ENCODE data around the gene OR6C1. TPM values are rescaled to one million over a fixed set of nuclear protein-coding genes. Genes with fewer than 3 reads are reported as not detected.
"Not testable (repeated sequence)": the region's sequence is repeated elsewhere in the genome, so short reads cannot be mapped to it uniquely, and the experiment has no call there.

OR6C1 gene
- polyA plus RNA-seq: not detected

DNA sequence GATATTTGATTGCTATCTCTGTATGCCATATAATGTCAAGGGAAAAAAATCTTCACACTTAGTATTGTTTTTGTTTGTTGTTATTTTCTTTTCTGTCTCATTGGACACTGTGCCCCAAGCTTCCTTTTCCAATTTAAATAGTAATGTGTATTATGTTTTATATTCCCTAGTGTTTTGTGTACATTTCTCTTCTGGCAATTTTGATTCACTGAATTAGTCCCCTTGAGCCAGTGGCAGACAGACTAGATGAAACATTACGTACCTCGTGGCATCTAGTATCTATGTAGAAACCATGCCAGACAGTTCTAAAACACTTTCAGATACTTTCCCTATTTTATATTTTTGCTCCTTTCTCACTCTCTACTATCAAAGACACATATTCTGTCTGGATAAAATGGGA, at the start of gene OR6C1:
Gene OR6C1, plus strand, starts transcription at position 301 of the 400 bp plus-strand sequence. CDS start 6,257 bp downstream, outside the sequence.
- no peak within 1 kb of the TSS for H3K27ac ChIP-seq (ENCODE audit: low read depth in 2 of 2, low read length in 1 of 2)
- H3K36me3 ChIP-seq (ENCODE audit: control insufficient read depth in 2 of 2, insufficient read depth in 2 of 2, low read length in 1 of 2): no peaks in the 10 kb centered on the region
- no peak within 1 kb of the TSS for H3K4me3 ChIP-seq (ENCODE audit: low read depth in 1 of 2, low read length in 2 of 2)
- H3K9me3 ChIP-seq (ENCODE audit: control insufficient read depth in 2 of 2, insufficient read depth in 1 of 2, low read depth in 1 of 2, low read length in 1 of 2): no peaks in the 10 kb centered on the region
- no peaks in the 10 kb centered on the region for H3K4me1 ChIP-seq (ENCODE audit: control insufficient read depth in 2 of 2, insufficient read depth in 2 of 2, low read length in 1 of 2)
- no peaks in the 10 kb centered on the region for H3K27me3 ChIP-seq (ENCODE audit: control insufficient read depth in 1 of 2, insufficient read depth in 2 of 2, low read length in 2 of 2)
- 72 to 88% methylated on average over 2 of the region's 2 CpGs for WGBS, 2 donors

- Histone ChIP-seq H3K4me3 (ENCODE audit: low read depth in 1 of 2, low read length in 2 of 2) (no peak overlapping the region), H3K27me3 (ENCODE audit: control insufficient read depth in 1 of 2, insufficient read depth in 2 of 2, low read length in 2 of 2) (no peaks in the 10 kb centered on the region), H3K4me1 (ENCODE audit: control insufficient read depth in 2 of 2, insufficient read depth in 2 of 2, low read length in 1 of 2) (no peaks in the 10 kb centered on the region), H3K36me3 (ENCODE audit: control insufficient read depth in 2 of 2, insufficient read depth in 2 of 2, low read length in 1 of 2) (no peaks in the 10 kb centered on the region), H3K27ac (ENCODE audit: low read depth in 2 of 2, low read length in 1 of 2) (no peak overlapping the region), H3K9me3 (ENCODE audit: control insufficient read depth in 2 of 2, insufficient read depth in 1 of 2, low read depth in 1 of 2, low read length in 1 of 2) (no peaks in the 10 kb centered on the region)
- WGBS, 2 donors: 38 to 48% methylated on average over 2 of the region's 2 CpGs
These were observed 33.2 kb upstream of the OR6C1 start for GRCh38 chr12:55280991-55281390.

- H3K36me3 ChIP-seq (ENCODE audit: control insufficient read depth in 2 of 2, insufficient read depth in 2 of 2, low read length in 1 of 2): no peaks in the 10 kb centered on the region
- no peaks in the 10 kb centered on the region for H3K9me3 ChIP-seq (ENCODE audit: control insufficient read depth in 2 of 2, insufficient read depth in 1 of 2, low read depth in 1 of 2, low read length in 1 of 2)
- H3K4me1 ChIP-seq (ENCODE audit: control insufficient read depth in 2 of 2, insufficient read depth in 2 of 2, low read length in 1 of 2): no peaks in the 10 kb centered on the region
- WGBS, 2 donors: 46 to 47% methylated on average over 2 of the region's 2 CpGs
- no peak overlapping the region for H3K4me3 ChIP-seq (ENCODE audit: low read depth in 1 of 2, low read length in 2 of 2)
- H3K27me3 ChIP-seq (ENCODE audit: control insufficient read depth in 1 of 2, insufficient read depth in 2 of 2, low read length in 2 of 2): no peaks in the 10 kb centered on the region
- no peak overlapping the region for H3K27ac ChIP-seq (ENCODE audit: low read depth in 2 of 2, low read length in 1 of 2)
These were observed 24.1 kb upstream of the OR6C1 start for GRCh38 chr12:55289999-55290398.

DNA sequence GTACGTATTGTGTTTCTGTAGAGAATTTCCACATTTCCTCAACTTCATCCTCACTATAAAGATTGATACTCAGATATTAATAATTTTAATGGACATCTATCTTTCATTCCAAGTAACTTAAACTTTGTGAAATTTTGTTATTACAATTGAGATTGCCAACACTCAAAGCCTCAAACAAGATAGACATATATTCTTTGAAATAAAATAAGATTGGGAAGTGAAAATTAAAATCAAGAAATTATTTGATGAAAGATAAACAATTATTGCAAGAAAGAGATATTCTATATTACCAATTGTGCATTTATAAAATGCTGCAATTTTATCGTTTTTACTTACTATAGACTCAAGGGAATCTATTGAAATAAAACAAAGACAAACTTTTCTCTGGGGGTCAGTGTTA, 17.7 kb upstream of the OR6C1 start, which contains the start of gene OR6C6:
Gene OR6C6, minus strand, starts transcription at position 101 of the 400 bp plus-strand sequence. CDS start 1,337 bp downstream, outside the sequence.
- Histone ChIP-seq H3K36me3 (ENCODE audit: control insufficient read depth in 2 of 2, insufficient read depth in 2 of 2, low read length in 1 of 2) (no peaks in the 10 kb centered on the region), H3K27ac (ENCODE audit: low read depth in 2 of 2, low read length in 1 of 2) (no peak within 1 kb of the TSS), H3K9me3 (ENCODE audit: control insufficient read depth in 2 of 2, insufficient read depth in 1 of 2, low read depth in 1 of 2, low read length in 1 of 2) (no peaks in the 10 kb centered on the region), H3K4me3 (ENCODE audit: low read depth in 1 of 2, low read length in 2 of 2) (no peak within 1 kb of the TSS), H3K4me1 (ENCODE audit: control insufficient read depth in 2 of 2, insufficient read depth in 2 of 2, low read length in 1 of 2) (no peaks in the 10 kb centered on the region), H3K27me3 (ENCODE audit: control insufficient read depth in 1 of 2, insufficient read depth in 2 of 2, low read length in 2 of 2) (no peaks in the 10 kb centered on the region)
- WGBS, 2 donors: 77 to 79% methylated on average over 2 of the region's 2 CpGs

GRCh38 chr12:55320201-55320600, 6.1 kb downstream of the OR6C1 start:
- H3K9me3 ChIP-seq (ENCODE audit: control insufficient read depth in 2 of 2, insufficient read depth in 1 of 2, low read depth in 1 of 2, low read length in 1 of 2): no peaks in the 10 kb centered on the region
- no peak overlapping the region for H3K4me3 ChIP-seq (ENCODE audit: low read depth in 1 of 2, low read length in 2 of 2)
- H3K4me1 ChIP-seq (ENCODE audit: control insufficient read depth in 2 of 2, insufficient read depth in 2 of 2, low read length in 1 of 2): no peaks in the 10 kb centered on the region
- H3K36me3 ChIP-seq (ENCODE audit: control insufficient read depth in 2 of 2, insufficient read depth in 2 of 2, low read length in 1 of 2): no peaks in the 10 kb centered on the region
- 47 to 65% methylated on average over 4 of the region's 4 CpGs for WGBS, 2 donors
- peaks cover 0 to 2% of the 10 kb centered on the region in 2 donors for H3K27me3 ChIP-seq (ENCODE audit: control insufficient read depth in 1 of 2, insufficient read depth in 2 of 2, low read length in 2 of 2)
- H3K27ac ChIP-seq (ENCODE audit: low read depth in 2 of 2, low read length in 1 of 2): no peak overlapping the region

GRCh38 chr12:55325801-55326200, 11.7 kb downstream of the OR6C1 start:
- not testable (repeated sequence) for H3K27ac ChIP-seq (ENCODE audit: low read depth in 2 of 2, low read length in 1 of 2); H3K27me3 ChIP-seq (ENCODE audit: control insufficient read depth in 1 of 2, insufficient read depth in 2 of 2, low read length in 2 of 2); H3K36me3 ChIP-seq (ENCODE audit: control insufficient read depth in 2 of 2, insufficient read depth in 2 of 2, low read length in 1 of 2); H3K9me3 ChIP-seq (ENCODE audit: control insufficient read depth in 2 of 2, insufficient read depth in 1 of 2, low read depth in 1 of 2, low read length in 1 of 2); H3K4me1 ChIP-seq (ENCODE audit: control insufficient read depth in 2 of 2, insufficient read depth in 2 of 2, low read length in 1 of 2); H3K4me3 ChIP-seq (ENCODE audit: low read depth in 1 of 2, low read length in 2 of 2)
- 90 to 95% methylated on average over 6 of the region's 6 CpGs for WGBS, 2 donors

GRCh38 chr12:55330446-55330845, 16.3 kb downstream of the OR6C1 start, which contains the start of gene OR6C3:
Gene OR6C3 (plus strand): TSS chr12:55330746. CDS start chr12:55331701, 955 bp downstream.
- no peak within 1 kb of the TSS for H3K4me3 ChIP-seq (ENCODE audit: low read depth in 1 of 2, low read length in 2 of 2)
- no peaks in the 10 kb centered on the region for H3K9me3 ChIP-seq (ENCODE audit: control insufficient read depth in 2 of 2, insufficient read depth in 1 of 2, low read depth in 1 of 2, low read length in 1 of 2)
- no peaks in the 10 kb centered on the region for H3K36me3 ChIP-seq (ENCODE audit: control insufficient read depth in 2 of 2, insufficient read depth in 2 of 2, low read length in 1 of 2)
- no peaks in the 10 kb centered on the region for H3K27me3 ChIP-seq (ENCODE audit: control insufficient read depth in 1 of 2, insufficient read depth in 2 of 2, low read length in 2 of 2)
- 96 to 100% methylated on average over 1 of the region's 1 CpG for WGBS, 2 donors
- no peaks in the 10 kb centered on the region for H3K4me1 ChIP-seq (ENCODE audit: control insufficient read depth in 2 of 2, insufficient read depth in 2 of 2, low read length in 1 of 2)
- no peak within 1 kb of the TSS for H3K27ac ChIP-seq (ENCODE audit: low read depth in 2 of 2, low read length in 1 of 2)

GRCh38 chr12:55336002-55336401, 21.9 kb downstream of the OR6C1 start:
- 88 to 90% methylated on average over 10 of the region's 10 CpGs for WGBS, 2 donors
- no peaks in the 10 kb centered on the region for H3K9me3 ChIP-seq (ENCODE audit: control insufficient read depth in 2 of 2, insufficient read depth in 1 of 2, low read depth in 1 of 2, low read length in 1 of 2)
- no peaks in the 10 kb centered on the region for H3K36me3 ChIP-seq (ENCODE audit: control insufficient read depth in 2 of 2, insufficient read depth in 2 of 2, low read length in 1 of 2)
- no peaks in the 10 kb centered on the region for H3K27me3 ChIP-seq (ENCODE audit: control insufficient read depth in 1 of 2, insufficient read depth in 2 of 2, low read length in 2 of 2)
- no peaks in the 10 kb centered on the region for H3K4me1 ChIP-seq (ENCODE audit: control insufficient read depth in 2 of 2, insufficient read depth in 2 of 2, low read length in 1 of 2)
- H3K4me3 ChIP-seq (ENCODE audit: low read depth in 1 of 2, low read length in 2 of 2): no peak overlapping the region
- H3K27ac ChIP-seq (ENCODE audit: low read depth in 2 of 2, low read length in 1 of 2): no peak overlapping the region

DNA sequence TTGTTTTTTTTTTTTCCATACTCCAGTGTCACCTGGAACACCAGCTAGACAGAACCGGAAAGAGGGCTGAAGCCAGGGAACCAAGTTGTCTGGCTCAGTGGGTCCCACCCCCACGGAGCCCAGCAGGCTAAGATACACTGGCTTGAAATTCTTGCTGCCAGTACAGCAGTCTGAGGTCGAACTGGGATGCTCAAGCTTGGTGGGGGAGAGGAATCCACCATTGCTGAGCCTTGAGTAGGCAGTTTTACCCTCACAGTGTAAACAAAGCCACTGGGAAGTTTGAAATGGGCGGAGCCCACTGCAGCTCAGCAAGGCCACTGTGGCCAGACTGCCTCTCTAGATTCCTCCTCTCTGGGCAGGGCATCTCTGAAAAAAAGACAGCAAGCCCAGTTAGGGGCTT, 41.2 kb downstream of the OR6C1 start:
- H3K27ac ChIP-seq (ENCODE audit: low read depth in 2 of 2, low read length in 1 of 2); H3K36me3 ChIP-seq (ENCODE audit: control insufficient read depth in 2 of 2, insufficient read depth in 2 of 2, low read length in 1 of 2); H3K4me3 ChIP-seq (ENCODE audit: low read depth in 1 of 2, low read length in 2 of 2); H3K9me3 ChIP-seq (ENCODE audit: control insufficient read depth in 2 of 2, insufficient read depth in 1 of 2, low read depth in 1 of 2, low read length in 1 of 2); H3K4me1 ChIP-seq (ENCODE audit: control insufficient read depth in 2 of 2, insufficient read depth in 2 of 2, low read length in 1 of 2); H3K27me3 ChIP-seq (ENCODE audit: control insufficient read depth in 1 of 2, insufficient read depth in 2 of 2, low read length in 2 of 2): not testable (repeated sequence)
- WGBS, 2 donors: 59 to 69% methylated on average over 4 of the region's 4 CpGs

GRCh38 chr12:55362675-55363074, 48.5 kb downstream of the OR6C1 start, which contains the start of gene OR6C75:
Gene OR6C75 (plus strand): TSS chr12:55362975. CDS start chr12:55365111, 2,136 bp downstream.
- Histone ChIP-seq H3K9me3 (ENCODE audit: control insufficient read depth in 2 of 2, insufficient read depth in 1 of 2, low read depth in 1 of 2, low read length in 1 of 2) (no peaks in the 10 kb centered on the region), H3K4me3 (ENCODE audit: low read depth in 1 of 2, low read length in 2 of 2) (no peak within 1 kb of the TSS), H3K36me3 (ENCODE audit: control insufficient read depth in 2 of 2, insufficient read depth in 2 of 2, low read length in 1 of 2) (no peaks in the 10 kb centered on the region), H3K27me3 (ENCODE audit: control insufficient read depth in 1 of 2, insufficient read depth in 2 of 2, low read length in 2 of 2) (no peaks in the 10 kb centered on the region), H3K4me1 (ENCODE audit: control insufficient read depth in 2 of 2, insufficient read depth in 2 of 2, low read length in 1 of 2) (no peaks in the 10 kb centered on the region), H3K27ac (ENCODE audit: low read depth in 2 of 2, low read length in 1 of 2) (no peak within 1 kb of the TSS)
- WGBS, 2 donors: 78 to 80% methylated on average over 4 of the region's 4 CpGs
